SK-N-SH (cell line): ENCODE data around the gene MPO. TPM values are rescaled to one million over a fixed set of nuclear protein-coding genes. Genes with fewer than 3 reads are reported as not detected.

ENCODE experiments used
- CTCF ChIA-PET: fragments of 300-600, 350-600 bp; formaldehyde crosslinking; extraction: SDS; loops from one replicate; lab custom pipeline; 2021; lab: Yijun Ruan, JAX
- POLR2A ChIA-PET: fragments of 350-600 bp; sonication (Branson Sonifier 250); formaldehyde crosslinking; extraction: SDS; loops from one replicate; lab custom pipeline; 2020; ENCODE audit warnings: antibody characterized with exemption, inconsistent platforms; lab: Yijun Ruan, JAX
- DNase-seq: peaks from one replicate; pipeline ENCODE4 v3.0.0; 2012
- H2AFZ ChIP-seq: fragments of 200-600 bp; sonication (generic); 2 replicates; pipeline ENCODE4 v1.8.1; 2016; ENCODE audit warnings: antibody characterized with exemption, mild to moderate bottlenecking, low read depth
- H3F3A ChIP-seq: fragments of 200-600 bp; sonication (generic); replicated peaks from 2 replicates; pipeline ENCODE3; 2016; ENCODE audit warnings: antibody characterized with exemption, mild to moderate bottlenecking; ENCODE audit not compliant: insufficient read depth
- H3K27ac ChIP-seq, 2 experiments: fragments of 200-500 bp in 1 of 2; fragments of 200-600 bp in 1 of 2; sonication (Bioruptor generic) in 1 of 2; sonication (generic), shearing (Covaris generic) in 1 of 2; 2 replicates each; pipeline versions ENCODE4 v1.5.1 to v1.6.1; 2014 to 2016; ENCODE audit warnings: low read depth in 2 of 2, inconsistent platforms in 1 of 2, low read length in 1 of 2, mild to moderate bottlenecking in 1 of 2, mixed read lengths in 1 of 2
- H3K27me3 ChIP-seq: fragments of 200-600 bp; sonication (generic), shearing (Covaris generic); 2 replicates; pipeline ENCODE4 v1.6.1; 2016; ENCODE audit warnings: mixed run types; ENCODE audit not compliant: insufficient read depth
- H3K36me3 ChIP-seq, 2 experiments: fragments of 200-500 bp in 1 of 2; fragments of 200-600 bp in 1 of 2; sonication (Bioruptor generic) in 1 of 2; sonication (generic) in 1 of 2; replicated peaks in 1 of 2; 2 replicates each; pipeline versions ENCODE3 to v1.5.1; 2014 to 2016; ENCODE audit warnings: low read length in 1 of 2, mild to moderate bottlenecking in 1 of 2; ENCODE audit not compliant: insufficient read depth in 2 of 2, control insufficient read depth in 1 of 2
- H3K4me1 ChIP-seq, 2 experiments: fragments of 200-500 bp in 1 of 2; fragments of 200-600 bp in 1 of 2; sonication (Bioruptor generic) in 1 of 2; sonication (generic), shearing (Covaris generic) in 1 of 2; 2 replicates each; pipeline versions ENCODE4 v1.5.1 to v1.6.1; 2014 to 2016; ENCODE audit warnings: low read depth in 1 of 2, low read length in 1 of 2, mixed run types in 1 of 2; ENCODE audit not compliant: insufficient read depth in 2 of 2, control insufficient read depth in 1 of 2
- H3K4me2 ChIP-seq: fragments of 200-600 bp; sonication (generic), shearing (Covaris generic); 2 replicates; pipeline ENCODE4 v1.6.1; 2017; ENCODE audit warnings: mixed run types
- H3K4me3 ChIP-seq, 2 experiments: fragments of 200-500 bp in 1 of 2; fragments of 200-600 bp in 1 of 2; sonication (Bioruptor generic) in 1 of 2; sonication (generic), shearing (Covaris generic) in 1 of 2; 2 replicates each; pipeline versions ENCODE4 v1.5.1 to v1.8.1; 2014 to 2016; ENCODE audit warnings: low read depth in 2 of 2, inconsistent platforms in 1 of 2, low read length in 1 of 2, mild to moderate bottlenecking in 1 of 2, mixed read lengths in 1 of 2, moderate library complexity in 1 of 2
- H3K79me2 ChIP-seq: fragments of 200-600 bp; sonication (generic); 2 replicates; pipeline ENCODE4 v1.8.1; 2017; ENCODE audit warnings: mild to moderate bottlenecking; ENCODE audit not compliant: insufficient read depth
- H3K9ac ChIP-seq: fragments of 200-600 bp; sonication (generic); 2 replicates; pipeline ENCODE4 v1.6.1; 2017; ENCODE audit warnings: mixed run types
- H3K9me2 ChIP-seq: fragments of 200-600 bp; sonication (generic); 2 replicates; pipeline ENCODE4 v1.6.1; 2017; ENCODE audit warnings: mixed run types
- H3K9me3 ChIP-seq: fragments of 200-600 bp; sonication (generic); 2 replicates; pipeline ENCODE4 v1.6.1; 2017; ENCODE audit warnings: mixed run types, mild to moderate bottlenecking, moderate library complexity
- H4K20me1 ChIP-seq: fragments of 200-600 bp; sonication (generic); 2 replicates; pipeline ENCODE4 v1.6.1; 2017; ENCODE audit warnings: mild to moderate bottlenecking, mixed run types; ENCODE audit not compliant: insufficient read depth
- CTCF ChIP-seq: fragments of 200-600 bp; sonication (generic); IDR thresholded peaks from 2 replicates; pipeline ENCODE4 v1.6.1; 2017; ENCODE audit warnings: antibody characterized with exemption, mild to moderate bottlenecking, moderate library complexity
- ELF1 ChIP-seq: IDR thresholded peaks from 2 replicates; pipeline ENCODE4 v1.4.0; 2012
- FOSL2 ChIP-seq: IDR thresholded peaks from 2 replicates; pipeline ENCODE4 v1.4.0; 2012; ENCODE audit warnings: low read depth, mild to moderate bottlenecking, moderate library complexity, borderline replicate concordance
- FOXJ3 ChIP-seq: sonication (generic); formaldehyde crosslinking; IDR thresholded peaks from 2 replicates; pipeline ENCODE4 v1.5.1; 2020; ENCODE audit warnings: mild to moderate bottlenecking, missing genetic modification reagents
- GATA2 ChIP-seq: sonication (generic); formaldehyde crosslinking; IDR thresholded peaks from 2 replicates; pipeline ENCODE4 v1.5.0; 2020; ENCODE audit warnings: mild to moderate bottlenecking, missing genetic modification reagents
- IRF3 ChIP-seq: fragments of 150-350 bp; IDR thresholded peaks from 2 replicates; pipeline ENCODE4 v1.6.1; 2016; ENCODE audit warnings: mild to moderate bottlenecking, low read depth, low read length
- JUND ChIP-seq: IDR thresholded peaks from 2 replicates; pipeline ENCODE4 v1.4.0; 2012
- MAX ChIP-seq: IDR thresholded peaks from 2 replicates; pipeline ENCODE4 v1.4.0; 2012; ENCODE audit warnings: low read depth
- MEF2A ChIP-seq: IDR thresholded peaks from 2 replicates; pipeline ENCODE4 v1.4.0; 2012; ENCODE audit warnings: low read depth, borderline replicate concordance
- NRF1 ChIP-seq: IDR thresholded peaks from 2 replicates; pipeline ENCODE4 v1.6.1; 2012; ENCODE audit warnings: low read depth, mild to moderate bottlenecking, low read length
- PBX3 ChIP-seq: IDR thresholded peaks from 2 replicates; pipeline ENCODE4; 2012
- POLR2AphosphoS5 ChIP-seq: IDR thresholded peaks from 2 replicates; pipeline ENCODE4 v1.6.1; 2012; ENCODE audit warnings: low read depth, low read length
- RAD21 ChIP-seq: IDR thresholded peaks from 2 replicates; pipeline ENCODE4 v1.6.1; 2012; ENCODE audit warnings: mild to moderate bottlenecking, low read length
- RFX5 ChIP-seq: IDR thresholded peaks from 2 replicates; pipeline ENCODE4 v1.6.1; 2012; ENCODE audit warnings: mild to moderate bottlenecking, improper control_type of control experiment, low read length
- SIN3A ChIP-seq: IDR thresholded peaks from 2 replicates; pipeline ENCODE4 v1.6.1; 2012; ENCODE audit warnings: low read depth, mild to moderate bottlenecking, low read length, moderate library complexity, borderline replicate concordance
- TCF12 ChIP-seq: IDR thresholded peaks from 2 replicates; pipeline ENCODE4 v1.4.0; 2012
- TEAD4 ChIP-seq: IDR thresholded peaks from 2 replicates; pipeline ENCODE4 v1.4.0; 2012; ENCODE audit warnings: mild to moderate bottlenecking, borderline replicate concordance; ENCODE audit not compliant: insufficient read depth
- USF1 ChIP-seq: IDR thresholded peaks from 2 replicates; pipeline ENCODE4 v1.4.0; 2012; ENCODE audit warnings: low read depth, borderline replicate concordance
- USF2 ChIP-seq: fragments of 150-350 bp; IDR thresholded peaks from 2 replicates; pipeline ENCODE4 v1.6.1; 2017; ENCODE audit warnings: antibody characterized with exemption, low read length, low read depth, borderline replicate concordance
- ZBTB33 ChIP-seq: IDR thresholded peaks from 2 replicates; pipeline ENCODE4 v1.4.0; 2012; ENCODE audit warnings: low read depth, borderline replicate concordance
- WGBS: methylation state at CpG from one replicate; pipeline ENCODE4 v1.1.6; 2017; ENCODE audit warnings: low lambda C conversion rate; 5-methylcytosine and 5-hydroxymethylcytosine counted together
- polyA plus RNA-seq, 3 experiments: library from polyadenylated mRNA; depleted of rRNA; stranded (reverse); fragments of >200 nt; gene quantifications; 2 replicates each; pipeline ENCODE4 v1.2.3, GENCODE V29; 2012

MPO gene
- polyA plus RNA-seq, 1 of the 3 experiments (the other 2 are of a cell fraction): not detected

GRCh38 chr17:58273453-58274104 lies 7.2 kb downstream of the MPO start:
- Histone ChIP-seq H4K20me1 (no peaks in the 10 kb centered on the region), H2AFZ (no peak overlapping the region), H3K79me2 (no peaks in the 10 kb centered on the region), H3K9me2 (no peaks in the 10 kb centered on the region), H3K9me3 (no peaks in the 10 kb centered on the region), H3K9ac (no peak overlapping the region), H3K27me3 (peaks cover 23% of the 10 kb centered on the region), H3K27ac (no peak overlapping the region), H3K4me2 (no peak overlapping the region), H3F3A (no peaks in the 10 kb centered on the region), H3K36me3 (no peaks in the 10 kb centered on the region), H3K4me3 (no peak overlapping the region), H3K4me1 (no peaks in the 10 kb centered on the region; a peak in 1 of 4 replicates)
- WGBS: 62% methylated on average over 14 of the region's 15 CpGs
- no peak for TF ChIP-seq TCF12
- no peak for TF ChIP-seq JUND
- TF ChIP-seq NRF1: no peak
- no peak for TF ChIP-seq GATA2 (CRISPR knock-in tag)
- no peak for TF ChIP-seq PBX3
- no peak for TF ChIP-seq ZBTB33
- no peak for TF ChIP-seq RAD21
- no peak for TF ChIP-seq POLR2AphosphoS5
- TF ChIP-seq ELF1: no peak
- no peak for TF ChIP-seq CTCF
- TF ChIP-seq FOXJ3 (CRISPR knock-in tag): no peak
- no peak for TF ChIP-seq TEAD4
- TF ChIP-seq MAX: no peak
- TF ChIP-seq SIN3A: no peak
- TF ChIP-seq IRF3: no peak
- TF ChIP-seq FOSL2: no peak
- TF ChIP-seq USF1: no peak
- no peak for TF ChIP-seq RFX5
- TF ChIP-seq USF2: no peak
- no peak for TF ChIP-seq MEF2A
- POLR2A ChIA-PET: no interaction called here
- DNase-seq: peak; percentile 27
- CTCF ChIA-PET: interaction anchor here (1.4 to 2.2 kb wide), 2 partner anchors 25 to 31 kb away, joined by 6 to 19 read pairs; no protein-coding TSS in a partner anchor
